GM12891 (cell line): Measurements from ENCODE around the gene TXNDC2.
"Not testable (repeated sequence)": the region's sequence is repeated elsewhere in the genome, so short reads cannot be mapped to it uniquely, and the experiment has no call there.

ENCODE experiments used
- POLR2A ChIP-seq: IDR thresholded peaks from 2 replicates; pipeline ENCODE4 v1.6.1; 2011; ENCODE audit warnings: low read depth, low read length, control low read depth
- POLR2AphosphoS5 ChIP-seq: IDR thresholded peaks from 2 replicates; pipeline ENCODE4 v1.6.1; 2011; ENCODE audit warnings: low read depth, low read length, control low read depth
- TAF1 ChIP-seq: IDR thresholded peaks from 2 replicates; pipeline ENCODE4 v1.6.1; 2011; ENCODE audit warnings: low read depth, low read length, control low read depth

GRCh38 chr18:9857479-9857998, 28.2 kb upstream of the TXNDC2 start:
- TF ChIP-seq TAF1, POLR2AphosphoS5, POLR2A: not testable (repeated sequence)
